Measurements from ENCODE around the gene TRPV4.

TRPV4 gene

GRCh38 chr12:109739747-109740693 lies 93.2 kb downstream of the TRPV4 start:
- no peak for FAIRE-seq

- FAIRE-seq: no peak
Observed at GRCh38 chr12:109738878-109739665, 94.1 kb downstream of the TRPV4 start.

- no peak for FAIRE-seq
Observed at GRCh38 chr12:109738209-109738608, 95.0 kb downstream of the TRPV4 start.

GRCh38 chr12:109737631-109738030 lies 95.6 kb downstream of the TRPV4 start:
- no peak for FAIRE-seq

- no peak for FAIRE-seq
Observed at GRCh38 chr12:109737126-109737525, 96.1 kb downstream of the TRPV4 start.

- no peak for FAIRE-seq
Observed at GRCh38 chr12:109736552-109737108, 96.6 kb downstream of the TRPV4 start.

- FAIRE-seq: no peak
Observed at GRCh38 chr12:109735825-109736551, 97.2 kb downstream of the TRPV4 start.

GRCh38 chr12:109735051-109735521 lies 98.1 kb downstream of the TRPV4 start:
- no peak for FAIRE-seq

- FAIRE-seq: no peak
Observed at GRCh38 chr12:109734219-109735000, 98.8 kb downstream of the TRPV4 start.

All from colon (tissue), 2 donors.